ENCODE measurements around the gene GAREM1.
"Not testable (repeated sequence)": the region's sequence is repeated elsewhere in the genome, so short reads cannot be mapped to it uniquely, and the experiment has no call there.

Gene GAREM1

DNA sequence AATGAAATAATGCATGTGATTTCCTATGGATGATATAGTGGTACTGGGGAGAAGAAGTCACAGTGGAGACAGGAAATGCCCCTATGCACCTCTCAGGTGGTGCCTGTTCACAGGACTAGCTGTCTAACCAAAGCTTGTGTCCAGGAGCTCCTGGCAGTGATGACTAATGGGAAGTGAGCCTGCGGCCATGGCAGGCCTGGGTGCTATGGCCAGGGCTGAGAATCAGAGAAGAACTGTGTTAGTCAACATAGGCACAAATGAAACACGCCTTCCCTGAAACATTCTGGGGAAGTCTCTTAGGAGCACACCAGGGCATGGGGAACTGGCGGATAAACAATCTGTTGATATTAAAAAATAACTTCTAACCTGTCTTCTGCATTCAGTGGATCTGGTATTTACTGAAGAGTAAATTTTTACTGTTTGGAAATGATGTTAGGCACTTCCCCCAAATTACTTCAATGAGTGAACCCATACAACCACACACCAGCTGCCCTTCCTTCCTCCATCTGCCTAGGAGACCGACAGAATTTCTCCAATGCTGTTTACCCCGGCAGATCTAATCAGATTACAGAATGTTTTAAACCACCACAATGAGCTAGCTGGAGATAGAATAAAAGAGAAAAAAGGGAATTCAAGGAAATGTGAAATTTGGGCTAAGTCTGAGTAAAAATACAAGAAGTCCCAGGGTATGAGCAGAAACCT lies 213.4 kb downstream of the GAREM1 start:
- DNase-seq (ENCODE audit: low spot score) = no peak

GRCh38 chr18:32255570-32255969 lies 215.1 kb downstream of the GAREM1 start:
- DNase-seq (ENCODE audit: low spot score) = no peak

DNA sequence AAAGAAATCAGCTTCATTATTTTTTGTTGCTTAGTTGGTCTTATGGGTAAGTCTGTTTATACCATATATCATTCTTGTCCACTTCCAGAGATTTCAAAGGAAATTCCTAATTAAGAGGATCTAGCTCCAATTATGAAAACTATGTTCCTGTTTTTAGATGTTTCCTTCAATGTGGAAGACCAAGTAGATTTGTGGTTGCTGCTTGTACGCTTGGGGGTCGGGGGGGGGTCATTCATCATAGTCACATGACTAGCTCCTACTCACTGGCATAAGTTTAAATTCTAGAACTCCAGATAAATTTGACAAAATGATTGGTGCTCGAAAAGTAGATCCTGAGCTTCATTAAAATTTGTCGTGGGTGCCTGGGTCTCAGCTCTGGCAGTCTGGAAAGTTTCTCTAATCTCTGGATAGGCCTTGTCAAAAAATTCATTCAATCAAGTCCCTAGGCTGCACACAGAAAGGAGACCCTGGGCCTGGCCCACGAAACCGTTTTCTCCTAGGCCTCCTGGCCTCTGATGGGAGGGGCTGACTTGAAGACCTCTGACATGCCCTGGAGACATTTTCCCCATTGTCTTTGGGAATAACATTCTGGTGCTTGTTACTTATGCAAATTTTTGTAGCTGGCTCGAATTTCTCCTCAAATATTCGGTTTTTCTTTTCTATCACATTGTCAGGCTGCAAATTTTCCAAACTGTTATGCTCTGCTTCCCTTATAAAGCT lies 218.4 kb downstream of the GAREM1 start:
- DNase-seq (ENCODE audit: low spot score) = no peak

DNA sequence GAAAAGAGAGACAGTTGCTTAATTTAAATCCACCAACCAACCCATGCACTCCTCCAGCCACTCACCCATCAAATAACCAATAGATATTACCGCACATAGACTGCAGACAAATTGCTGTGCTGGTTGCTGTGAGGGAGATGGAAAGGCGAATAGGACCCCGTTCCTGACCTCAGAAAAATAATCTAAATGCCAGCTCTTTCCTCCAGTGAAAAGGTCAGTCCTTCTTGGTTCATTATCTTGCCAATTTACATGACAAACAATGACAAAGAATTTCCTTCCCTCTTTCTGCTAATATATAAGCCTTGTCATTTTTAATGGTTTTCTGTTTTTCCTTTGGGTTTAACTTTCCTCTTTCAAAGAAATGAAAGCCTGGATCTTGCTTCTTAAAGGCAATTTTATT lies 219.2 kb downstream of the GAREM1 start:
- DNase-seq (ENCODE audit: low spot score) = no peak

DNA sequence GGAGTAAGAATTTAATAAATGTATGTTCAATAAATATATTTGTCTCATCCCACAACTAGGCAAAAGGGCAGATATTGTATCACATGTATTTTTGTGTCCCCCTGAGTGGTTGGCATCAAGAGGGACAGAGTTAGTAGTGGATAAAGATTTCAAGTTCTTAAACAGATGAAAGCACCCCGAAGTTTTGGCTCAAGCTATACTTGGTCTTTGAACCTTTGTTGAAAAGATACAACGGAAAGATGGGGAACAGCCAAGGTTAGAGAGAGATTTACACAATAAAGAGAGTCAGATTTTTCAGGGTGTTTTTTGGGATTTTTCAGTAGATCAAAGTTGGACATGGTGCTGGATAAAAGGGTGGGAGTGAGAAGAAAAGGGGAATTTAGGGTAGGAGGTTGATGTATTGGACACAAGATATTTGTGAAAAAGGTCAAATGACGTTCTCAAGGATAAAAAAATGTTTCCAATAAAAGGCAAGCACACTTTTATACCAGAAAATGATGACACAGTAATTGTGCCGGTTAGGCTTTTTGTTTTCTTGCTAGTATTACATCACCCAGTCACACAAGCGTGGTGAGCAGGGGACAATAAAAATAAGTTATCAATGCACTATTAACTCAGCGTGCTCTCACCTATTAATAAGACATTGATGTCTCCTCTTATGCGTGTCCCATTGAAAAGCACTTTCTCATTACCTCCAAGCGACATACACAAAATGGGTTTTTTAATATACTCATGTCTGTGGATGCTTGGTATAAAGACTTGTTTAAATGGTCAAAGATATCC lies 221.3 kb downstream of the GAREM1 start:
- DNase-seq (ENCODE audit: low spot score) = no peak

DNA sequence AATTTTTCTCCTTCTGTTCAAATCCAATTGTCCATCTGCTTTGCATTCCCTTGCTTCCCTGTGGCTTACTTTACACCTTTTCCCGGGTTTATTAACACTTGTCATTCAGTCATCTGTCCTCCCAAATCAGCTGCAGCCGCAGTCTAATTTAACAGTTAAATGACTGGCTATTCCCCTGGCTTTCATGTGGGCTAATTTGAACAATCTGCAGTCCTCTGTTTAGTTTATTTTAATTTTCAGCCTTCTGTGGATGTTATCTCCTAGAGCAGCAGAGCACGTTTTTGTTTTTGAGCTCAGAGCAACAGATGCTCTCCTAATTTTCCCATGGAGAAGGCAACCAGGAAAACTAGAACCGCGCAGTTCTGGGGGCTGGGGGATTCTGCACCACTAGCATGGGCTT lies 225.8 kb downstream of the GAREM1 start:
- no peak for DNase-seq (ENCODE audit: low spot score)

DNA sequence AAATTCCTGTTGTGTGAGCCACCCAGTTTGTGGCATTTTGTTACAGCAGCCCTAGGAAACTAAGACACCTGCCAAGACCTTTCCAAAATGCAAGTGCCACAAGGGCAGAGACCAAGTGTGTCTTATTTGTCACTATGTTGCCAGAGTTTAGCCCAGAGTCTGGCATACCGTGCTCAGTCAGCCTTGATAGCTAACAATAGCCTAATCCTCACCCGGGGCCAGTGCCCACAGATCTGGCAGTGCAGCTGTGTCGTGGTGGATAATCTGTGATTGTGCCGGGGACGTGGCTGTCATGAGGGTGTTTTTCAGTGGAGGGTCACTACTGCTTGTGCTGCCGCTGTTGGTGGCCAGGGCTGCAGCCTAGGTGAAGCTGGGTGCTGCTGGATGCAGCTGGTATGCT lies 227.3 kb downstream of the GAREM1 start:
- DNase-seq (ENCODE audit: low spot score) = no peak

- no peak for DNase-seq (ENCODE audit: low spot score)
Measured at GRCh38 chr18:32242395-32242794, 228.3 kb downstream of the GAREM1 start.

DNA sequence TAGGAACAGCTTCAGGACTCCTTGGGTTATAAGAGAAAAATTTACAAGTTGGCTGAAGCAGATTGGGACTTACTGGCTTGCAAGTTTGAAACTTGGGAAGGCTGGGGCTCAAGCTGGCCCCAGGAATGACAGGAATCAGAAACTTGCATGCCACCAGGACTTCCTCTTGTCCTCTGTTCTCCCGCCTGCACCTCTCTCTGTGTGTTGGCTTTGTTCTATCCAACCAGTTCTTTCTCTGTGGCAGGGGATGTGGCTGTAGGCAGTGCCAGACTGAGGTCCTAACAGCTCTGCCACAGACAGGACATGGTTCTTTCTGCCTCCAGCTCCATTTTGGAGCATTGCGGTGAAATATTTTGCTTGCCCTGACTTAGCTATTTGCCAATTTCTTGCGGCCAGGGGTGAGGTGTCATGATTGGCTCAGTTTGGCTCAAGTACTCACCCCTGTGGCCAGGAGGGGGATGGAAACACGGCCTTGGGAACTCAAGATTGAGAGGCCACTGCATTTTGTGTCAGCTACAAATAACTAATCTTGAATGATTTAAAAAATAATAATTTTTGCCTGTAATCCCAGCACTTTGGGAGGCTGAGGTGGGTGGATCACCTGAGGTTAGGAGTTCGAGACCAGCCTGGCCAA lies 231.9 kb downstream of the GAREM1 start:
- no peak for DNase-seq (ENCODE audit: low spot score)

GRCh38 chr18:32237049-32237448 lies 233.6 kb downstream of the GAREM1 start:
- peak; percentile 52 for DNase-seq (ENCODE audit: low spot score)

- DNase-seq (ENCODE audit: low spot score) = not testable (repeated sequence)
Measured at GRCh38 chr18:32233348-32233747, 237.3 kb downstream of the GAREM1 start.

DNA sequence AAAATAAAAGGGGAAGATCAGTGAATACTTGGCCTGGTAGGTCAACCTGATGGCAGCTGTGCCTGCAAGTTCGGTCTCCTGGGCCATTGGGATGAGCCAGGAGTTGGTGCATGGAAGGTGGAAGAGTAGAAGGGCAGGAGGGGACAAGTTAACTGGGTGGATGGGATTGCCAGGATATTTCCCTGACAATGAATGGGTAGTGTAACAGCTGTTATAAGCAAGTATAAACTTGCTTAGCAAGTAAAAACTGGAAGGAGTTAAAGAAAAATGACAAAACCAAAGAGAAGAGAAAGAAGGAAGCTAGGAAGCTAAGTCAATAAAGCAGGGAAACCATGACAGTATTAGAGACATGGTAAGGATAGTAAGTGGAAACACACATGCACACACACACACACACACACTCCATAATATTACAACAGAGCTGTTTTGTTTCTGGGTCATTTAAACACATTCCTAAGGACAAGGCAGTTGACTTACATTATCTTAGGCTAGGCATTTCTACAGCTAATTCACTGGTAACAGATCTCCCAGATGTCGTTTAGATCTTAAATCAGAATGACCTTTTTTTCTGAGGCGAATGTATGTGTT lies 251.2 kb downstream of the GAREM1 start:
- DNase-seq (ENCODE audit: low spot score) = no peak

DNA sequence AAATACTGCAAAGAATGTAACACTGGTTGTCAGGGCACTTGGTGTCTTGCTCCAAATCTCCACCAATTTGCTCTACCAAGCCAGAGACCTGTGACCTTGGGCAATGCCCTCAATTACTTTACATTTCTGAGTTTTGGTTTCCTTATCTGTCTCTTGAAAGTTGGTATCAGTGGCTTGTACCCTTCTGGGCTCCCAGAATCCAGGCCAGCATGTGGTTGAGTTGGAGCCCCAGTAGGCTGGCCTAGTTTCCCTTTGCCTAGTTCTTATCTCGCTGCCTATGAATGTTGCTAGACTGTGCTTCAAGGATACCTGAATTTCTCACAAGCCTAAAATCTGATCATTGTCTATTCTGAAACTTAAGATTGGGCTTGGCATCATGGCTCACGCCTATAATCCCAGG lies 254.3 kb downstream of the GAREM1 start:
- DNase-seq (ENCODE audit: low spot score) = no peak

GRCh38 chr18:32213693-32214092 lies 257.0 kb downstream of the GAREM1 start:
- DNase-seq (ENCODE audit: low spot score) = no peak
